H9 (cell line): ENCODE data around the gene LTA4H. TPM values are rescaled to one million over a fixed set of nuclear protein-coding genes. Genes with fewer than 3 reads are reported as not detected.
"Not testable (repeated sequence)": the region's sequence is repeated elsewhere in the genome, so short reads cannot be mapped to it uniquely, and the experiment has no call there.

Source experiments
- DNase-seq: peaks from one replicate; pipeline ENCODE4 v3.0.0-alpha.2; 2017
- H2AFZ ChIP-seq: one replicate; pipeline ENCODE4 v1.6.1; 2013; ENCODE audit warnings: mild to moderate bottlenecking, low read length, control low read depth, moderate library complexity
- H2AK5ac ChIP-seq: 2 replicates; pipeline ENCODE4 v1.6.1; 2013; ENCODE audit warnings: low read length, control low read depth, mixed read lengths; ENCODE audit not compliant: insufficient read length
- H2BK120ac ChIP-seq: one replicate; pipeline ENCODE4 v1.6.1; 2013; ENCODE audit warnings: low read depth, mild to moderate bottlenecking, low read length, control low read depth, inconsistent platforms; ENCODE audit not compliant: poor library complexity, severe bottlenecking
- H2BK12ac ChIP-seq: 2 replicates; pipeline ENCODE4 v1.6.1; 2013; ENCODE audit warnings: low read length, control low read depth, mixed read lengths, low read depth; ENCODE audit not compliant: insufficient read length
- H2BK15ac ChIP-seq: 2 replicates; pipeline ENCODE4 v1.6.1; 2013; ENCODE audit warnings: low read depth, low read length, control low read depth
- H2BK20ac ChIP-seq: one replicate; pipeline ENCODE4 v1.6.1; 2013; ENCODE audit warnings: low read depth, mild to moderate bottlenecking, low read length, control low read depth, inconsistent platforms; ENCODE audit not compliant: poor library complexity, severe bottlenecking
- H2BK5ac ChIP-seq: 2 replicates; pipeline ENCODE4 v1.6.1; 2013; ENCODE audit warnings: low read length, control low read depth, mixed read lengths; ENCODE audit not compliant: insufficient read length
- H3K14ac ChIP-seq: 2 replicates; pipeline ENCODE4 v1.6.1; 2013; ENCODE audit warnings: low read length, control low read depth; ENCODE audit not compliant: insufficient read depth
- H3K18ac ChIP-seq: 2 replicates; pipeline ENCODE4 v1.6.1; 2013; ENCODE audit warnings: low read depth, mild to moderate bottlenecking, mixed read lengths, low read length, control low read depth; ENCODE audit not compliant: insufficient read length
- H3K23ac ChIP-seq: 2 replicates; pipeline ENCODE4 v1.6.1; 2013; ENCODE audit warnings: low read length, control low read depth, mixed read lengths, low read depth; ENCODE audit not compliant: insufficient read length
- H3K23me2 ChIP-seq: 2 replicates; pipeline ENCODE4 v1.6.1; 2013; ENCODE audit warnings: low read depth, mild to moderate bottlenecking, mixed read lengths, low read length, control low read depth; ENCODE audit not compliant: insufficient read length, poor library complexity, severe bottlenecking
- H3K27ac ChIP-seq: 2 replicates; pipeline ENCODE4 v1.5.1; 2013; ENCODE audit warnings: low read length, control low read depth, mixed read lengths, low read depth; ENCODE audit not compliant: insufficient read length
- H3K27me3 ChIP-seq: 2 replicates; pipeline ENCODE4 v1.6.1; 2013; ENCODE audit warnings: low read length, control low read depth, inconsistent platforms; ENCODE audit not compliant: insufficient read depth
- H3K4ac ChIP-seq: 2 replicates; pipeline ENCODE4 v1.6.1; 2013; ENCODE audit warnings: low read depth, mild to moderate bottlenecking, control low read depth, inconsistent platforms, low read length, moderate library complexity
- H3K4me1 ChIP-seq: 2 replicates; pipeline ENCODE4 v1.6.1; 2013; ENCODE audit warnings: low read length, control low read depth, inconsistent platforms; ENCODE audit not compliant: insufficient read depth
- H3K4me2 ChIP-seq: 2 replicates; pipeline ENCODE4 v1.6.1; 2013; ENCODE audit warnings: low read length, control low read depth, mixed read lengths; ENCODE audit not compliant: insufficient read length, insufficient read depth
- H3K56ac ChIP-seq: 2 replicates; pipeline ENCODE4 v1.6.1; 2013; ENCODE audit warnings: low read depth, mild to moderate bottlenecking, mixed read lengths, low read length, control low read depth; ENCODE audit not compliant: insufficient read length
- H3K79me1 ChIP-seq: 2 replicates; pipeline ENCODE4 v1.6.1; 2013; ENCODE audit warnings: low read depth, mild to moderate bottlenecking, moderate library complexity, low read length, control low read depth, inconsistent platforms; ENCODE audit not compliant: insufficient read depth, poor library complexity, severe bottlenecking
- H3K79me2 ChIP-seq: 2 replicates; pipeline ENCODE4 v1.6.1; 2013; ENCODE audit warnings: low read length, control low read depth, inconsistent platforms; ENCODE audit not compliant: insufficient read depth
- H3K9ac ChIP-seq: 2 replicates; pipeline ENCODE4 v1.6.1; 2013; ENCODE audit warnings: low read length, control low read depth, mixed read lengths; ENCODE audit not compliant: insufficient read length; ENCODE audit errors: extremely low read depth
- H3K9me3 ChIP-seq: one replicate; pipeline ENCODE4 v1.6.1; 2013; ENCODE audit warnings: low read depth, low read length, inconsistent platforms; ENCODE audit not compliant: control insufficient read depth
- H3T11ph ChIP-seq: one replicate; pipeline ENCODE4 v1.6.1; 2013; ENCODE audit warnings: mild to moderate bottlenecking, low read length, control low read depth, inconsistent platforms
- H4K20me1 ChIP-seq: one replicate; pipeline ENCODE4 v1.6.1; 2013; ENCODE audit not compliant: control insufficient read depth, insufficient read length, insufficient read depth
- H4K5ac ChIP-seq: 2 replicates; pipeline ENCODE4 v1.6.1; 2013; ENCODE audit warnings: low read depth, mild to moderate bottlenecking, mixed read lengths, low read length, control low read depth; ENCODE audit not compliant: insufficient read length
- H4K8ac ChIP-seq: replicated peaks from 2 replicates; pipeline ENCODE4 v1.6.1; 2013; ENCODE audit warnings: low read length, control low read depth, mixed read lengths, low read depth; ENCODE audit not compliant: insufficient read length
- H4K91ac ChIP-seq: 2 replicates; pipeline ENCODE4 v1.6.1; 2013; ENCODE audit warnings: low read depth, mild to moderate bottlenecking, moderate library complexity, mixed read lengths, low read length, control low read depth; ENCODE audit not compliant: insufficient read length
- H3K27ac Mint-ChIP-seq, 3 experiments: 2 replicates in 2 of 3; 3 replicates in 1 of 3; pipeline ENCODE4 v1.8.0; 2020 to 2021; ENCODE audit warnings: mixed read lengths in 3 of 3, mild to moderate bottlenecking in 1 of 3, moderate library complexity in 1 of 3
- H3K27me3 Mint-ChIP-seq: 2 replicates; pipeline ENCODE4 v1.8.0; 2021; ENCODE audit warnings: low read depth, mild to moderate bottlenecking, moderate library complexity, mixed read lengths
- H3K36me3 Mint-ChIP-seq, 3 experiments: 2 replicates in 2 of 3; 3 replicates in 1 of 3; pipeline ENCODE4 v1.8.0; 2020 to 2021; ENCODE audit warnings: low read depth in 3 of 3, mixed read lengths in 3 of 3; ENCODE audit not compliant: insufficient read depth in 1 of 3
- H3K4me1 Mint-ChIP-seq, 2 experiments: 2 replicates each; pipeline ENCODE4 v1.8.0; 2020; ENCODE audit warnings: mixed read lengths in 2 of 2
- H3K4me3 Mint-ChIP-seq, 2 experiments: 2 replicates in 1 of 2; 3 replicates in 1 of 2; pipeline ENCODE4 v1.8.0; 2020 to 2021; ENCODE audit warnings: mild to moderate bottlenecking in 2 of 2, mixed read lengths in 2 of 2, moderate library complexity in 1 of 2
- H3K9me3 Mint-ChIP-seq, 2 experiments: 2 replicates in 1 of 2; 3 replicates in 1 of 2; pipeline ENCODE4 v1.8.0; 2020; ENCODE audit warnings: mild to moderate bottlenecking in 2 of 2, mixed read lengths in 2 of 2, moderate library complexity in 1 of 2
- CTCF ChIP-seq: fragments of 200-600 bp; sonication (generic); conservative IDR thresholded peaks from 3 replicates; pipeline ENCODE4 v1.8.0; 2021; ENCODE audit warnings: antibody characterized with exemption, mild to moderate bottlenecking
- WGBS: extraction: QIAGEN DNeasy Blood & Tissue Kit; methylation state at CpG from one replicate; pipeline ENCODE4 v1.1.7; 2013; ENCODE audit warnings: missing lambda C conversion rate, low lambda C conversion rate, mixed read lengths; ENCODE audit not compliant: insufficient read length; ENCODE audit errors: extremely low coverage; 5-methylcytosine and 5-hydroxymethylcytosine counted together
- total RNA-seq: library from RNA; stranded (reverse); gene quantifications from 2 replicates; pipeline ENCODE4 v1.2.1, GENCODE V29; 2021

LTA4H gene
- total RNA-seq, 1 experiment from 2014 or later, result 144 TPM

GRCh38 chr12:96068111-96068510, 32.7 kb upstream of the LTA4H start:
- Histone ChIP-seq H2BK20ac (no peak overlapping the region), H3K23me2 (no peaks in the 10 kb centered on the region), H3K4me1 (no peaks in the 10 kb centered on the region; the same call in 1 of the 2 replicates), H3K18ac (no peak overlapping the region), H4K91ac (no peak overlapping the region), H3K79me2 (no peaks in the 10 kb centered on the region), H3K4me2 (no peak overlapping the region), H3K27ac (no peak overlapping the region), H3K14ac (no peak overlapping the region), H4K8ac (no peak overlapping the region), H2AK5ac (no peak overlapping the region), H2BK120ac (no peak overlapping the region), H3K27me3 (no peaks in the 10 kb centered on the region), H2AFZ (no peak overlapping the region), H3T11ph (no peak overlapping the region), H3K23ac (no peak overlapping the region), H3K56ac (no peak overlapping the region), H3K4ac (no peak overlapping the region), H3K79me1 (no peaks in the 10 kb centered on the region), H3K9ac (no peak overlapping the region), H2BK5ac (no peak overlapping the region), H4K20me1 (no peaks in the 10 kb centered on the region), H2BK15ac (no peak overlapping the region), H2BK12ac (no peak overlapping the region), H4K5ac (no peak overlapping the region), H3K9me3 (no peaks in the 10 kb centered on the region)
- H3K36me3 Mint-ChIP-seq, result no peaks in the 10 kb centered on the region
- no peak for DNase-seq
- H3K27me3 Mint-ChIP-seq, result no peaks in the 10 kb centered on the region; the same call in 1 of the 2 replicates
- H3K4me3 Mint-ChIP-seq, result no peak overlapping the region
- no CpG with 5 or more reads among the region's 5 CpGs for WGBS
- peaks cover 2 to 5% of the 10 kb centered on the region in 2 experiments; a peak in 1 of 5 replicates for H3K9me3 Mint-ChIP-seq
- peaks cover 21 to 25% of the 10 kb centered on the region in 2 experiments for H3K4me1 Mint-ChIP-seq
- no peak overlapping the region for H3K27ac Mint-ChIP-seq
- TF ChIP-seq CTCF, result no peak

GRCh38 chr12:96065776-96066175, 30.4 kb upstream of the LTA4H start:
- H3K36me3 Mint-ChIP-seq, H3K4me2 ChIP-seq, H4K5ac ChIP-seq, H3K27ac Mint-ChIP-seq, H3K27me3 ChIP-seq, H3K9me3 Mint-ChIP-seq, H2BK15ac ChIP-seq, H2BK12ac ChIP-seq, H3K27me3 Mint-ChIP-seq, H2BK5ac ChIP-seq, H3K4me1 ChIP-seq, H3K4ac ChIP-seq, H3T11ph ChIP-seq, H2BK20ac ChIP-seq, H3K56ac ChIP-seq, H4K20me1 ChIP-seq, H2BK120ac ChIP-seq, H3K79me1 ChIP-seq, H3K4me3 Mint-ChIP-seq, H3K14ac ChIP-seq, H2AK5ac ChIP-seq, H4K91ac ChIP-seq, H3K18ac ChIP-seq, H3K79me2 ChIP-seq, H3K23me2 ChIP-seq, H3K27ac ChIP-seq, H3K9ac ChIP-seq, DNase-seq, H2AFZ ChIP-seq, H4K8ac ChIP-seq, H3K23ac ChIP-seq, H3K9me3 ChIP-seq: not testable (repeated sequence)
- no CpG with 5 or more reads among the region's 3 CpGs for WGBS
- H3K4me1 Mint-ChIP-seq, result peaks cover 22 to 26% of the 10 kb centered on the region in 2 experiments
